Activated B cell treated with CpG ODN at 0.5 μM for 24 hours (primary cell): Measurements from ENCODE around the gene SCARF2. TPM values are rescaled to one million over a fixed set of nuclear protein-coding genes. Genes with fewer than 3 reads are reported as not detected.

Source experiments
- ATAC-seq: fragments of 200-7000 bp; cut with Tn5 transposase; one replicate; pipeline ENCODE4 v1.10.0; 2021; ENCODE audit warnings: low read depth, mild to moderate bottlenecking, moderate library complexity
- CTCF ChIA-PET: fragments of 350-600 bp; sonication (Branson Sonifier 250); formaldehyde crosslinking; loops from one replicate; lab custom pipeline; 2021; ENCODE audit warnings: antibody characterized with exemption; lab: Charles Lee
- POLR2A ChIA-PET: fragments of 350-600 bp; sonication (Branson Sonifier 250); formaldehyde crosslinking; loops from one replicate; lab custom pipeline; 2021; ENCODE audit warnings: antibody characterized with exemption; lab: Charles Lee
- DNase-seq: peaks from one replicate; pipeline ENCODE4 v3.0.0; 2022
- H3K27ac Mint-ChIP-seq: one replicate; pipeline ENCODE4 v1.8.0; 2020; ENCODE audit warnings: mixed read lengths
- H3K27me3 Mint-ChIP-seq: one replicate; pipeline ENCODE4 v1.8.0; 2021; ENCODE audit warnings: mixed read lengths
- H3K36me3 Mint-ChIP-seq: one replicate; pipeline ENCODE4 v1.8.0; 2021; ENCODE audit warnings: low read depth, mixed read lengths
- H3K4me1 Mint-ChIP-seq: one replicate; pipeline ENCODE4 v1.8.0; 2021; ENCODE audit warnings: mixed read lengths
- H3K4me3 Mint-ChIP-seq: one replicate; pipeline ENCODE4 v1.8.0; 2020; ENCODE audit warnings: mild to moderate bottlenecking, mixed read lengths
- H3K9me3 Mint-ChIP-seq: one replicate; pipeline ENCODE4 v1.8.0; 2020; ENCODE audit warnings: mixed read lengths
- CTCF ChIP-seq: fragments of 200-600 bp; IDR thresholded peaks from one replicate; pipeline ENCODE4 v1.8.0; 2022; ENCODE audit warnings: antibody characterized with exemption, mild to moderate bottlenecking
- intact Hi-C: fragments of 100-400 bp; cut with micrococcal nuclease; formaldehyde crosslinking; loops from one replicate; pipeline ENCODE4 v1.15.1; 2024
- total RNA-seq: library from RNA; stranded (reverse); gene quantifications from 2 replicates; pipeline ENCODE4 v1.2.3, GENCODE V29; 2022

Gene SCARF2
- total RNA-seq, 1 donor from 2014 or later: 0.18 TPM

- DNase-seq (peak; percentile 29), ATAC-seq (peak; percentile 72)
- Mint-ChIP-seq H3K36me3 (peaks cover 15% of the 10 kb centered on the region), H3K4me3 (peak overlapping the region; percentile 49), H3K27ac (peak overlapping the region; percentile 99), H3K4me1 (peaks cover 47% of the 10 kb centered on the region), H3K9me3 (no peaks in the 10 kb centered on the region), H3K27me3 (no peaks in the 10 kb centered on the region)
- ChIA-PET POLR2A (interaction anchor here (0.6 to 1.7 kb wide), 11 partner anchors 9 to 443 kb away, joined by 3 to 12 read pairs (median 4); partner anchors contain the start of genes DGCR6L, KLHL22, MED15 and TANGO2), CTCF (interaction anchor here (0.9 to 1.7 kb wide), 4 partner anchors 10 to 46 kb away, joined by 3 to 7 read pairs (median 6); partner anchors contain the start of gene KLHL22)
- TF ChIP-seq CTCF: no peak
- intact Hi-C loops: loop anchor here (1.0 kb wide), 1 partner anchor 8 kb away; no protein-coding TSS in a partner anchor
These were observed 26.5 kb upstream of the SCARF2 start for GRCh38 chr22:20464096-20464614.

GRCh38 chr22:20463324-20464095 lies 25.9 kb upstream of the SCARF2 start:
- peaks cover 15% of the 10 kb centered on the region for H3K36me3 Mint-ChIP-seq
- H3K27me3 Mint-ChIP-seq: no peaks in the 10 kb centered on the region
- ATAC-seq (peak; percentile 76), DNase-seq (peak; percentile 29)
- H3K9me3 Mint-ChIP-seq: no peaks in the 10 kb centered on the region
- peak overlapping the region; percentile 99 for H3K27ac Mint-ChIP-seq
- H3K4me3 Mint-ChIP-seq: peak overlapping the region; percentile 49
- intact Hi-C loops: loop anchor here (1.0 kb wide), 3 partner anchors 7 to 34 kb away; no protein-coding TSS in a partner anchor
- POLR2A ChIA-PET: interaction anchor here (0.7 to 1.7 kb wide), 11 partner anchors 21 to 442 kb away, joined by 3 to 12 read pairs (median 5); partner anchors contain the start of genes DGCR6L, KLHL22, MED15 and TANGO2
- CTCF ChIA-PET: interaction anchor here (0.7 to 1.7 kb wide), 6 partner anchors 9 to 46 kb away, joined by 3 to 7 read pairs (median 4); partner anchors contain the start of gene KLHL22
- H3K4me1 Mint-ChIP-seq: peaks cover 47% of the 10 kb centered on the region
- no peak for TF ChIP-seq CTCF

- no peak for TF ChIP-seq CTCF
- ChIA-PET POLR2A (no interaction called here), CTCF (no interaction called here)
- intact Hi-C loops: no loop called here
- DNase-seq (no peak), ATAC-seq (no peak)
- H3K9me3 Mint-ChIP-seq: no peaks in the 10 kb centered on the region
- peaks cover 47% of the 10 kb centered on the region for H3K4me1 Mint-ChIP-seq
- H3K36me3 Mint-ChIP-seq: peaks cover 28% of the 10 kb centered on the region
- H3K27ac Mint-ChIP-seq: no peak overlapping the region
- H3K27me3 Mint-ChIP-seq: no peaks in the 10 kb centered on the region
- H3K4me3 Mint-ChIP-seq: no peak overlapping the region
These were observed 22.2 kb upstream of the SCARF2 start for GRCh38 chr22:20459862-20460261.

GRCh38 chr22:20459152-20459542 lies 21.5 kb upstream of the SCARF2 start:
- H3K4me3 Mint-ChIP-seq: no peak overlapping the region
- peaks cover 39% of the 10 kb centered on the region for H3K4me1 Mint-ChIP-seq
- no peak overlapping the region for H3K27ac Mint-ChIP-seq
- no peaks in the 10 kb centered on the region for H3K27me3 Mint-ChIP-seq
- CTCF ChIA-PET: no interaction called here
- POLR2A ChIA-PET: no interaction called here
- DNase-seq (no peak), ATAC-seq (no peak)
- peaks cover 30% of the 10 kb centered on the region for H3K36me3 Mint-ChIP-seq
- H3K9me3 Mint-ChIP-seq: no peaks in the 10 kb centered on the region
- no peak for TF ChIP-seq CTCF
- intact Hi-C loops: no loop called here
